IPS-18a (cell line): ENCODE results near the gene PSIP1.
A peak's percentile ranks its signal among the peaks of the same experiment; 100 is the strongest.
"Not testable (repeated sequence)": the region's sequence is repeated elsewhere in the genome, so short reads cannot be mapped to it uniquely, and the experiment has no call there.

ENCODE experiments used
- H3K27ac ChIP-seq: one replicate; pipeline ENCODE4 v1.5.1; 2013; ENCODE audit warnings: low read length
- H3K27me3 ChIP-seq: one replicate; pipeline ENCODE4 v1.6.1; 2013; ENCODE audit warnings: mild to moderate bottlenecking, low read length; ENCODE audit not compliant: control insufficient read depth, insufficient read depth
- H3K36me3 ChIP-seq: one replicate; pipeline ENCODE4 v1.6.1; 2013; ENCODE audit warnings: low read depth, low read length; ENCODE audit not compliant: control insufficient read depth
- H3K4me1 ChIP-seq: one replicate; pipeline ENCODE4 v1.6.1; 2013; ENCODE audit warnings: low read depth, low read length; ENCODE audit not compliant: control insufficient read depth
- H3K4me3 ChIP-seq: one replicate; pipeline ENCODE4 v1.5.1; 2013; ENCODE audit warnings: low read length
- H3K9ac ChIP-seq: one replicate; pipeline ENCODE4 v1.6.1; 2013; ENCODE audit warnings: mild to moderate bottlenecking, low read length, moderate library complexity
- H3K9me3 ChIP-seq: one replicate; pipeline ENCODE4 v1.6.1; 2013; ENCODE audit warnings: low read depth, low read length; ENCODE audit not compliant: control insufficient read depth

The PSIP1 gene

DNA sequence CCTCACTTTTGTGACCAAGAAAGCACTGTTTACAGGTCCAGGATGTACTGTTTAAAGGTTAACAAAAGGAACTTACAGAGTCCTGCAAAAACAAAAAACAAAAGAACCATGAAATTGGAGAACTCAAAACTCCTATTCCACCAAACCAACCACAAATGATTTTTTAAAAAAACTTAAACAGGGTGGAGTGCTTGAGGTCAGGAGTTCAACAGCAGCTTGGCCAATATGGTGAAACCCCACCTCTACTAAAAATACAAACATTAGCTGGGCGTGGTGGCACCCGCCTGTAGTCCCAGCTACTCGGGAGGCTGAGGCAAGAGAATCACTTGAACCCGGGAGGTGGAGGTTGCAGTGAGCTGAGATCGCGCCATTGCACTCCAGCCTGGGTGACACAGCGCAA lies 83.1 kb downstream of the PSIP1 start:
- not testable (repeated sequence) for H3K9ac ChIP-seq, H3K27ac ChIP-seq, H3K27me3 ChIP-seq, H3K4me1 ChIP-seq, H3K9me3 ChIP-seq, H3K4me3 ChIP-seq
- H3K36me3 ChIP-seq: peaks cover 34% of the 10 kb centered on the region

DNA sequence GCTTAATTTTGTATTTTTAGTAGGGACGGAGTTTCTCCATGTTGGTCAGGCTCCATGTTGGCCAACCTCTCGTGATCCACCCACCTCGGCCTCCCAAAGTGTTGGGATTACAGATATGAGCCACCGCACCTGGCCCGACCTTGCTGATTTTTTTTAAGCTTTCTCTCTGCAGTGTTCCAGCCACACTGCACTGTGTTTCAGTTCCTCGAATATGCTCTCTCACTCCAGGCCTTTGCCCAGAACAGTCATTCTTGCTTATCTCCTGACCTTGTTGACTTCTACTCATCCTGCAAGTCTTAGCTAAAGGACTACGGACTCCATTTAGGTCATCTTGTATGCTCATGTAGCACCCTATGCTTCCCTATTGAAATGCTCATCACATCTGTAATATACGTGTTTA lies 84.8 kb downstream of the PSIP1 start:
- peaks cover 7% of the 10 kb centered on the region for H3K4me1 ChIP-seq

DNA sequence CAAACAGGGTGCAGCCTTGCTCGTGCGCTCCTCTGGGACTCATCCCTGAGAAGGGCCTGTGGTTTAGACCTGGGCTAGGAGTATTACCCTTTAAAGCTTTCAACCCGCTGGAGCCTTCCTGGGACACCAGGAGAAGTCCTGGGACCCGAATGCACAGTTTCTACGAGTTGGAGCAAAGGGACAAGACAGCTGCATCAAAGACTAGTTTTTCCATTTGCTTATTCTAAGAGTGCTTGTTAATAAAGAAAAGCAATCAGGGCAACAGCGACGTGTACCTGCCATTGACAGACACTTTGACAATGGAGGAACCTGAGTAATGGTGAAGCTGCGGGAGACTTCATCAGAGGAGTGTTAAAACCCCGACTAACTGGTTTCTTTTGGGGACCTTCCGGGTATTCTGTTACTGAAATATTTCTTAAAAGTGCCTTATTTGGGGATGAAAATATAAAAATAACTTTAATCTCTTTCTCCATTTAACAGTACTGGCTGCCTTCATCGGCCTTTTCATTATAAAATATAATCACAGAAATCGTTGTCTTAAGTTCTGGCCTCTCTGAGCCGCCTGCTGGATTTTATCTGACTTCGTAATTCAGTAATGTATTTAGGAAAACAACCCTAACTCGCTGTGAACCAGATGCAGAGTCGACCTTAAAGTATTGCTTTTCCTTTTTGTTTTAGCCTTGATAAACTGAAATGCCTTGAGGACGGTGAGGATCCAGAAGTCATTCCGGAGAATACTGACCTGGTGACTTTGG lies 87.4 kb downstream of the PSIP1 start:
- Histone ChIP-seq H3K4me3 (peak overlapping the region; percentile 100), H3K27ac (no peak overlapping the region), H3K27me3 (no peaks in the 10 kb centered on the region), H3K9me3 (no peaks in the 10 kb centered on the region), H3K36me3 (peaks cover 23% of the 10 kb centered on the region), H3K9ac (peak overlapping the region; percentile 79), H3K4me1 (peaks cover 7% of the 10 kb centered on the region)

More for the DNA sequence above, 84.8 kb downstream of the PSIP1 start:
- H3K27me3 ChIP-seq: no peaks in the 10 kb centered on the region
- H3K4me3 ChIP-seq: no peak overlapping the region
- H3K9ac ChIP-seq: no peak overlapping the region
- peaks cover 32% of the 10 kb centered on the region for H3K36me3 ChIP-seq
- H3K9me3 ChIP-seq: no peaks in the 10 kb centered on the region
- H3K27ac ChIP-seq: no peak overlapping the region

DNA sequence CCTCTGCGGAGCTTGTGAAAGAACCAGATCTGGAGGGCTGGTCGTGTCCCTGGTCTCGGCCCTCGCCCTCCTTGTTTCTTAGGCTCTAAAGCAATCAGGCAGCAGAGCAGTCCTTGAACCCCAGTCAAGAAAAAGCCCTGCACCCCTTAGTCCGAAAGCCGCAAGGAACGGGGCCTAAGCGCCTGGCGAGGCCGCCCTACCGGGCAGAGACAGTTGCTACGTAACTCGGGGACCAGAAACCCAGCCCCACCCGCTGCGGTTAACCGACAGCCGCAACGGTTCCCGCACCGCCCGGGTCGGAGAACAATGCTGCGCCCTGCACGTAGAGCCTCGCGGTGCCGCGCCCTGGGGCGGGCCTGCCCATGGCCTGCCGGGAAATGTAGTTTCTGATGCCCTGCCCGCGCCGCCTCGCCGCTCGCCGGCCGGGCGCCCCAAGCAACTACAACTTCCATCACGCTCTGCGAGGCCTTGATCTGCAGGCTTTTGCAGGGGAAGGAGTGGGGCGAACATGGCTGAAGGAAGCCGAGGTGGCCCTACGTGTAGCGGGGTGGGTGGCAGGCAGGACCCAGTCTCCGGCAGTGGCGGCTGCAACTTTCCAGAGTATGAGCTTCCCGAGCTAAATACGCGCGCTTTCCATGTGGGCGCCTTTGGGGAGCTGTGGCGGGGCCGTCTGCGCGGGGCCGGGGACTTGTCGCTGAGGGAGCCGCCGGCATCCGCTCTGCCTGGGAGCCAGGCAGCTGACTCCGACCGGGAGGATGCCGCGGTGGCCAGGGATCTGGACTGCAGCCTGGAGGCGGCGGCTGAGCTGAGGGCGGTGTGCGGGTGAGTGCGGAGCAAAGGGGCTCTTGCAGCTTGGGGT lies 88.2 kb downstream of the PSIP1 start, which contains the start of gene SNAPC3:
SNAPC3 (plus strand) TSS at position 505 of the 859 bp plus-strand sequence; CDS start at position 509, 4 bp downstream.
- H3K4me3 ChIP-seq: peak within 1 kb of the TSS; percentile 100
- H3K4me1 ChIP-seq: peaks cover 13% of the 10 kb centered on the region
- H3K9ac ChIP-seq: peak within 1 kb of the TSS; percentile 79
- H3K36me3 ChIP-seq: peaks cover 23% of the 10 kb centered on the region
- H3K27ac ChIP-seq: peak within 1 kb of the TSS; percentile 59
- H3K9me3 ChIP-seq: no peaks in the 10 kb centered on the region
- H3K27me3 ChIP-seq: no peaks in the 10 kb centered on the region

DNA sequence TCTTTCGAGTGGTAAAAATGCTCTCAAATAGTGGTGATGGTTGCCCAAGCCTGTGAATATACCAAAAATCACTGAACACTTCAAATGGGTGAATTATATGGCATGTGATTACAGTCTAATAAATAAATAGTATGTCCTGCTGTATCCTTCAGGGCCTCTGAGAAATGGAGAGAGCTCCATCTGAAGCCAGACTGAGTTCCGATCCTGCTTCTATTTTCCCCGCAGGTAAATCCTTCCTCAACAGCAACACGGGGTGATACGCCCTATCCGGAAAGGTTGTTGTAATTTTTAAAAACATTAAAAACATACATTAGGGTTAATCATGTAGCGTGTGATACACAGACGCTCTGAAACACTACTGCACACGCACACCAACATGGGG lies 88.8 kb downstream of the PSIP1 start:
- no peaks in the 10 kb centered on the region for H3K27me3 ChIP-seq
- H3K27ac ChIP-seq: peak overlapping the region; percentile 59
- H3K4me1 ChIP-seq: peaks cover 14% of the 10 kb centered on the region
- no peaks in the 10 kb centered on the region for H3K9me3 ChIP-seq
- H3K36me3 ChIP-seq: peaks cover 23% of the 10 kb centered on the region
- peak overlapping the region; percentile 100 for H3K4me3 ChIP-seq
- H3K9ac ChIP-seq: peak overlapping the region; percentile 79

DNA sequence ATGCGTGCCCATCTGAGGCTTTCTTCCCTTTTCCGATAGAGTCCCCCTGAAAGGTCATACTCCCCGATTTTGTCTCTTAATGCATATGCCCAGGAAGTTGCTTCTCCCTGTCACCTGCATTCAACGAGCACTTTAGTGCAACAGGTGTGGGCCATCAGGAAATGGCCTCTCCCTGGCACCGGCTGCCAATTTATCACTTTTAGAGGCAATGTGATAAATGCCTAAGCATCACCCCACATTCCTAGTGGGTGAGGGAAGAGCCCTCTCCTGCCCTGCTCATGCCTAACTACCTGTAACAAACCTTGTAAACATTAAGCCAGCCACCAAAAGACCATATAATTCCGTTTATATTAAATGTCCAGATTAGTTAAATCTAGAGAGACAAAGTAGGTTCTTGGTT lies 89.2 kb downstream of the PSIP1 start:
- Histone ChIP-seq H3K4me3 (no peak overlapping the region), H3K4me1 (peaks cover 14% of the 10 kb centered on the region), H3K9me3 (no peaks in the 10 kb centered on the region), H3K27ac (no peak overlapping the region), H3K9ac (peak overlapping the region; percentile 79), H3K36me3 (peaks cover 20% of the 10 kb centered on the region), H3K27me3 (no peaks in the 10 kb centered on the region)

DNA sequence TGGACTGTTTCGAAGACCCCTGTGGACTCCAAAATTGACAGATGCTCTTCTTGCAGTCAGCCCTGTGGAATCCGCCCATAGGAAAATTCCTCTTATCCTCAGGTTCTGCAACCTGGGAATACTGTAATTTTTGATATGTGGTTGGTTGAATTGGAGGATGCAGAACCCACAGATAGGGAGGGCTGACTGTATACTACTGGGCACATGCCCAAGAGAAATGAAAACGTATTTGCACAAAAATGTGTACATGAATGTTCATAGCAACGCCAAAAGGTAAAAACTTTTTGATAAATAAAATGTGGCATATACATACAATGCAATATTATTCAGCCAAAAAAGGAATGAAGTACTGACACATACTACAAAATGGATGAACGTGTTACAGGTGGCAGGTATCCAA lies 90.0 kb downstream of the PSIP1 start:
- Histone ChIP-seq H3K4me1 (peaks cover 14% of the 10 kb centered on the region), H3K27ac (no peak overlapping the region), H3K36me3 (peaks cover 13% of the 10 kb centered on the region), H3K9me3 (no peaks in the 10 kb centered on the region), H3K9ac (no peak overlapping the region), H3K4me3 (no peak overlapping the region), H3K27me3 (no peaks in the 10 kb centered on the region)

DNA sequence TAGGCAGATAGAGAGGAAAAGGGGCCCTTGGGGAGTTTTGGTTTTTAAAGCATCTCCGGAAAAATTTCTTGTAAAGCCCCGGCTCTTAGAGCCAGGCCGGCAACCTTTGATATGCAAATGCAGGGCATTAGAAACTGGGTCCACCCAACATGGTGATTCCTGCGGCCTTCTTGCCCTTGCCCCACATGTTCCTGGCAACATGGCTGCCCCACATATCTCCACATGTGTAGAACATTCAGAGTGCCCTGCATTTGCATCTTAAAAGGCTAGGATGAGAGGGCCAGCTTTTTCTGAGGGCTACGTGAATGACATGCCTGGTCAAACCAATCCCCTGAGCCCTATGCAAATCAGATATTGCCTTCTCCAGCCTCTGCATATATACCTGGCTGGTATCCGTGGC lies 93.1 kb downstream of the PSIP1 start:
- peaks cover 12% of the 10 kb centered on the region for H3K4me1 ChIP-seq
- no peak overlapping the region for H3K9ac ChIP-seq
- no peaks in the 10 kb centered on the region for H3K36me3 ChIP-seq
- no peak overlapping the region for H3K4me3 ChIP-seq
- no peaks in the 10 kb centered on the region for H3K9me3 ChIP-seq
- H3K27me3 ChIP-seq: no peaks in the 10 kb centered on the region
- H3K27ac ChIP-seq: no peak overlapping the region

DNA sequence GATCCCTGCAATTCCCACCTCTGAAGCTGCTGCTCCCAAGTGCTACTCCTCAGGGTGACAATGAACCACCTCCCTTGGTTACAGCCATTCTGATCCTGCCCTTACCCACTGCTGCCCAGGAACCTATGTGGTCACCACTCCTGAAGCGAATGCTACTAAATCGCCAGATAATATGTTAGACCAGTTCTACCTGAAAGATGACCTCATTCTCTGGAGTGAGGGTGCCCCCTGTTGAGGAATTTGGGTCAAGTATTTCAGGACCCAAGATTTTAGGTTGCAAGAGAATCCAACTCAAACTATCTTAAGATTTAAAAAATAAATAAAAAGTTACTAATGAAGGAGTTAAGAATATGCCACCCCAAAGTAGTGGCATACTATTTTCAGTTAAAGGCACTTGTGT lies 93.9 kb downstream of the PSIP1 start:
- H3K27ac ChIP-seq: no peak overlapping the region
- H3K36me3 ChIP-seq: no peaks in the 10 kb centered on the region
- no peaks in the 10 kb centered on the region for H3K9me3 ChIP-seq
- H3K27me3 ChIP-seq: no peaks in the 10 kb centered on the region
- H3K4me1 ChIP-seq: peaks cover 8% of the 10 kb centered on the region
- H3K9ac ChIP-seq: no peak overlapping the region
- no peak overlapping the region for H3K4me3 ChIP-seq
